GM19238 (cell line): ENCODE data around the gene DNAJC4.

ENCODE experiments used
- DNase-seq: peaks from one replicate; pipeline ENCODE4 v3.0.0; 2011; ENCODE audit warnings: low spot score; ENCODE audit not compliant: insufficient read length

Gene DNAJC4

GRCh38 chr11:64230171-64230984, at the start of gene DNAJC4:
Gene DNAJC4 (plus strand): TSS chr11:64230548. CDS start chr11:64230855, 307 bp downstream.
- DNase-seq = peak; percentile 91

- no peak for DNase-seq
These were observed 49.5 kb upstream of the DNAJC4 start for GRCh38 chr11:64180891-64181290.

- peak; percentile 49 for DNase-seq
These were observed 48.6 kb upstream of the DNAJC4 start for GRCh38 chr11:64181506-64182411.

GRCh38 chr11:64183890-64184289, 46.5 kb upstream of the DNAJC4 start:
- no peak for DNase-seq

GRCh38 chr11:64185175-64185692, 45.1 kb upstream of the DNAJC4 start:
- peak; percentile 28 for DNase-seq

GRCh38 chr11:64185693-64186491, 44.5 kb upstream of the DNAJC4 start, which contains the start of gene STIP1:
Gene STIP1 (plus strand): TSS chr11:64186171. CDS start chr11:64186262, 91 bp downstream.
- peak; percentile 98 for DNase-seq

- no peak for DNase-seq
These were observed 43.7 kb upstream of the DNAJC4 start for GRCh38 chr11:64186492-64187165.

GRCh38 chr11:64192434-64192833, 37.9 kb upstream of the DNAJC4 start:
- DNase-seq = no peak

GRCh38 chr11:64196626-64197025, 33.7 kb upstream of the DNAJC4 start:
- no peak for DNase-seq

- DNase-seq = no peak
These were observed 31.8 kb upstream of the DNAJC4 start for GRCh38 chr11:64198511-64198910.

- DNase-seq = no peak
These were observed 28.8 kb upstream of the DNAJC4 start for GRCh38 chr11:64201543-64201942.

GRCh38 chr11:64202992-64203391, 27.4 kb upstream of the DNAJC4 start:
- DNase-seq = no peak

GRCh38 chr11:64203421-64204079, 26.8 kb upstream of the DNAJC4 start:
- DNase-seq = no peak

GRCh38 chr11:64204080-64204440, 26.3 kb upstream of the DNAJC4 start:
- DNase-seq = no peak

- peak; percentile 67 for DNase-seq
These were observed 25.8 kb upstream of the DNAJC4 start for GRCh38 chr11:64204464-64204989.

GRCh38 chr11:64206457-64207255, 23.7 kb upstream of the DNAJC4 start, which contains the start of gene FERMT3:
Gene FERMT3 (plus strand): TSS chr11:64206721. CDS start chr11:64207365, 644 bp downstream.
- peak; percentile 71 for DNase-seq

GRCh38 chr11:64207256-64208085, 22.9 kb upstream of the DNAJC4 start:
- peak; percentile 98 for DNase-seq
